HEK293T (cell line): ENCODE measurements around the gene IGSF21.

Source experiments
- CTCF ChIA-PET: fragments of 350-600 bp; formaldehyde crosslinking; extraction: SDS; loops from one replicate; lab custom pipeline; 2021; ENCODE audit warnings: antibody characterized with exemption, inconsistent platforms; lab: Yijun Ruan, JAX
- POLR2A ChIA-PET: fragments of 350-600 bp; formaldehyde crosslinking; extraction: SDS; loops from one replicate; lab custom pipeline; 2020; ENCODE audit warnings: antibody characterized with exemption, inconsistent platforms; lab: Yijun Ruan, JAX
- DNase-seq: peaks from one replicate; pipeline ENCODE4 v3.0.0; 2012; ENCODE audit warnings: mixed read lengths; ENCODE audit errors: extremely low spot score
- ARNT ChIP-seq: fragments of 450-650 bp; IDR thresholded peaks from 2 replicates; pipeline ENCODE4 v1.6.1; 2017; ENCODE audit warnings: mild to moderate bottlenecking
- BHLHE40 ChIP-seq: fragments of 450-650 bp; IDR thresholded peaks from 2 replicates; pipeline ENCODE4 v1.6.1; 2016; ENCODE audit warnings: mild to moderate bottlenecking, moderate library complexity, borderline replicate concordance
- CTBP1 ChIP-seq: fragments of 450-650 bp; IDR thresholded peaks from 2 replicates; pipeline ENCODE4 v1.6.1; 2016; ENCODE audit warnings: borderline replicate concordance
- ELF4 ChIP-seq: fragments of 450-650 bp; IDR thresholded peaks from 2 replicates; pipeline ENCODE4 v1.6.1; 2017; ENCODE audit warnings: antibody characterized with exemption
- FOXA1 ChIP-seq: fragments of 450-650 bp; IDR thresholded peaks from 2 replicates; pipeline ENCODE4 v1.6.1; 2016; ENCODE audit warnings: mild to moderate bottlenecking
- FOXK2 ChIP-seq: fragments of 450-650 bp; IDR thresholded peaks from 2 replicates; pipeline ENCODE4 v1.6.1; 2016; ENCODE audit warnings: mild to moderate bottlenecking
- FOXM1 ChIP-seq: fragments of 450-650 bp; IDR thresholded peaks from 2 replicates; pipeline ENCODE4 v1.6.1; 2017; ENCODE audit warnings: mild to moderate bottlenecking, borderline replicate concordance
- HDGF ChIP-seq: fragments of 450-650 bp; IDR thresholded peaks from 2 replicates; pipeline ENCODE4 v1.6.1; 2017; ENCODE audit warnings: antibody characterized with exemption, borderline replicate concordance
- L3MBTL2 ChIP-seq: fragments of 450-650 bp; conservative IDR thresholded peaks from 2 replicates; pipeline ENCODE4 v1.6.1; 2016; ENCODE audit warnings: mild to moderate bottlenecking
- LEF1 ChIP-seq: fragments of 450-650 bp; IDR thresholded peaks from 2 replicates; pipeline ENCODE4 v1.6.1; 2017; ENCODE audit warnings: mild to moderate bottlenecking, borderline replicate concordance
- NFRKB ChIP-seq: fragments of 450-650 bp; IDR thresholded peaks from 2 replicates; pipeline ENCODE4 v1.6.1; 2016; ENCODE audit warnings: mild to moderate bottlenecking, moderate library complexity
- SP1 ChIP-seq: fragments of 450-650 bp; IDR thresholded peaks from 2 replicates; pipeline ENCODE4 v1.6.1; 2017
- SUZ12 ChIP-seq: fragments of 450-650 bp; IDR thresholded peaks from 2 replicates; pipeline ENCODE4 v1.6.1; 2016; ENCODE audit warnings: mild to moderate bottlenecking
- TARDBP ChIP-seq: fragments of 450-650 bp; IDR thresholded peaks from 2 replicates; pipeline ENCODE4 v1.6.1; 2016
- ZNF384 ChIP-seq: fragments of 450-650 bp; IDR thresholded peaks from 2 replicates; pipeline ENCODE4 v1.6.1; 2016
- TF ChIP-seq, protein P1 (sequence below): fragments of 450-650 bp; IDR thresholded peaks from 2 replicates; pipeline ENCODE4 v1.6.1; 2016

IGSF21 gene

DNA sequence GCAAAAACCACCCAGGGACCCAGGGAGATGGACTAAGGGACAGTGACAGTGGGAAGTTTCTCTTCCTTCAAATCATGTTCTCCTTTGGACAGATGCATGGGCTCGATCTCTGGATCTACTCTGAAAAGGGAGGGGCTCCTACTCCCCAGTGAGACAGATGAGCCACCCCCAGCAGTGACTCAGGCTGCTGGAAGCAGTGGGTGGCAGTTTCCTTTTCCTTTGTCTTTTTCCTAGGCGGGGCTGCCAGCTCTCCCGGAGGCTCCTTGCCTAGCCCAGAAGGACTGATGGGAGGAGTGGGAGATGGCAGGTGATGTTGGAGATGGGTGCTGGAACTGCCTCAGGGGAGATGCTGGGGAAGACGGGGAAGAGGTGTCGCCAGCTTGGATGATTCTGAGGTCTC lies 41.0 kb upstream of the IGSF21 start:
- POLR2A ChIA-PET = no interaction called here
- no peak for DNase-seq
- TF ChIP-seq FOXK2 (no peak), NFRKB (no peak)
- CTCF ChIA-PET = no interaction called here

DNA sequence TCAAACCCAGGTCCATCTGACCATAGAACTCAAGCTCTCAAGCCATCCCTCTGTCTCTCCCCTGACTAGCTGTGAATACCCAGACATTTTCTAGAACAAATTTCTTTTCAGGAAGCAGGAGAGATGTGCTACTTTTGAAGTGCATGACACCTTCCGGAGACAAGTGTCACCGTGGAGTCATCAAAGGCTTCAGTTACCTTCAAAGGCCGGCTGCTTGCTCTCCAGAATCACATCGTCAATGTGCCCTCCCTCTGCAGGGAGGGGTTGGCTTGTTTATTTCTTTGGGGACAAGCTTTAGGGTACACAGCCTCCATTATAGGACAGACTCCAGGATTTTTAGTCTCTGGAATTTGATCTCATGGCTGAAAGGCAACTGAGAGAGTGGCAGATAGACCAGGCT lies 37.7 kb upstream of the IGSF21 start:
- DNase-seq = no peak
- CTCF ChIA-PET = no interaction called here
- POLR2A ChIA-PET = no interaction called here
- no peak for TF ChIP-seq SUZ12
- TF ChIP-seq BHLHE40 = no peak
- no peak for TF ChIP-seq NFRKB
- no peak for TF ChIP-seq LEF1
- no peak for TF ChIP-seq L3MBTL2
- TF ChIP-seq SP1 = no peak
- TF ChIP-seq TARDBP = no peak
- TF ChIP-seq HDGF = no peak
- TF ChIP-seq FOXA1 = no peak
- TF ChIP-seq ELF4 = no peak

DNA sequence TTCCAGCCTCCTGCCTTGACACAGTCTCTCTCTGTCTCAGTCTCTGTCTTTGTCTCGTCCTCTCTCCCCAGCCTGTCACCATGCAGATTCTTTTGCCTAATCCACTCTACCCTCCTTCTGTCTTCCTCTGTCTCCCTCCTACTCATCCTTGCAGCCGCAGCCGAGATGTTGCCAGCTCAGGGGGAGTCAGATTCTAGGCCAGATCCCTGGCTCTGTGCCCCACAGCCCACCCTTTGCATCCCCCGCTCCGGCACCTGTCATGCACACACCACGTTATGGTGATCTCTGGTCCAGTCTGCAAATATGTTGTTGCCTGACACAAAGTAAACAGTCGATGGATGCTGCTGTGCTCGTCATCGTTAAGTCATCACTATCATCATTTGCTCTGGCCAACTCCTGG lies 35.5 kb upstream of the IGSF21 start:
- CTCF ChIA-PET = no interaction called here
- no peak for TF ChIP-seq L3MBTL2
- TF ChIP-seq SP1 = no peak
- no peak for TF ChIP-seq ZNF384
- POLR2A ChIA-PET = no interaction called here
- DNase-seq = no peak

DNA sequence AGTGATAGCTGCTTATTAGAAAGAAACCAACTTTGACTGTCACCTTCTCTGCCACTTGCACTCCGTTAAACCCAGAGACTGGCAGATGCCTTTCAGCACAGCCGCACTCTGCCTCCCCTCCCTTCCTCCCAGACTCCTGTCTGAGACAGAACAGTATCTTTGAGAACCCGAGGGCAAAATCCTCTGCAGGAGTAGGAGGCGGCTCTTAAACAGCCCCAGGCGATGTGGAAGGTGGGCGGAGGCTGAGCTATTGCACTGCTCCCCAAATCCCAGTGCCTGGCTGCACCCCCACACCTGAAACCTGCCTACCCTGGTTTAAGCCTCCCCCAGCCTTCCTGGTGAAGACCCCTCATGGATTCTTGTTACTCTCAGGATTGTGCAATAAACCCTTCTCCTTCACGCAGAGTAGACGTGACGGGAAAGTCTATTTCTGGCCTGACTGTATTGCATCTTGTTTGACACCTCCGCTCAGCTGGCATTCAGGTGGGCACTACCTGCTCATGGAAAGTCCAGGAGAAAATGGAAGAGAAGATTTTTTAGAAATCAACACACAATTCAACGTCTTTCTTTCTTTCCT lies 34.4 kb upstream of the IGSF21 start:
- ChIA-PET CTCF (no interaction called here), POLR2A (no interaction called here)
- TF ChIP-seq, protein P1, sequence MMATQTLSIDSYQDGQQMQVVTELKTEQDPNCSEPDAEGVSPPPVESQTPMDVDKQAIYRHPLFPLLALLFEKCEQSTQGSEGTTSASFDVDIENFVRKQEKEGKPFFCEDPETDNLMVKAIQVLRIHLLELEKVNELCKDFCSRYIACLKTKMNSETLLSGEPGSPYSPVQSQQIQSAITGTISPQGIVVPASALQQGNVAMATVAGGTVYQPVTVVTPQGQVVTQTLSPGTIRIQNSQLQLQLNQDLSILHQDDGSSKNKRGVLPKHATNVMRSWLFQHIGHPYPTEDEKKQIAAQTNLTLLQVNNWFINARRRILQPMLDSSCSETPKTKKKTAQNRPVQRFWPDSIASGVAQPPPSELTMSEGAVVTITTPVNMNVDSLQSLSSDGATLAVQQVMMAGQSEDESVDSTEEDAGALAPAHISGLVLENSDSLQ = no peak
- no peak for TF ChIP-seq LEF1
- no peak for TF ChIP-seq TARDBP
- no peak for TF ChIP-seq SUZ12
- TF ChIP-seq L3MBTL2 = no peak
- TF ChIP-seq CTBP1 = no peak
- TF ChIP-seq NFRKB = no peak
- no peak for TF ChIP-seq ZNF384
- no peak for TF ChIP-seq ARNT
- no peak for TF ChIP-seq BHLHE40
- no peak for TF ChIP-seq SP1
- no peak for TF ChIP-seq ELF4
- TF ChIP-seq FOXM1 = no peak
- no peak for TF ChIP-seq FOXA1
- TF ChIP-seq FOXK2 = no peak
- TF ChIP-seq HDGF = no peak
- DNase-seq = no peak

DNA sequence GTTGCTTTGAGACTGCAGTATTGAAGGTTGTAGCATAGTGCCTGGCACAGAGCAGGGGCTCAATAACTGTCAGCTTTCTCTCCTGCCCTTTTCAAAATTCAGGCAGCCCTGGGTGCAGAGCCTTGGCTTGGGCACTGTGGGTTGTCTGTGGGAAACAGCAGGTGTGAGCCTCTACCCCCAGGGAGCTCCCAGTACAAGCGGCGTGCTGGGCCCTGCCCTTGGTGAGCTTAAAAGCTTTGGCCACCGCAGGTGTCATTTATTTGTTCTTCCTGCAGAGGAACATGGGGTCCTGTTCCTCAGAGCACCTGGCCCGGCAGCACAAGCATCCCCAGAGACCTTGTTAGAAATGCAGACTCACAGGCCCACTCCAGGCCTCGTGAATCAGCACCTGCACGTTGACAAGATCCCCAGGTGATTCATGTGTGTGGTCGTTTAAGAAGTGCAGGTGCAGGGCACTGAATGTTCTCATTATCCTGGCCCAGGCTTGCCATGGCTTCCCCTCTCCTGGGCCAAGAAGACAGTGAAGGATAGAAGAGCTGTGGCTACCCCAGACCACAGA lies 29.9 kb upstream of the IGSF21 start:
- POLR2A ChIA-PET = no interaction called here
- DNase-seq = no peak
- TF ChIP-seq CTBP1 = no peak
- TF ChIP-seq SUZ12 = no peak
- TF ChIP-seq ZNF384 = no peak
- no peak for TF ChIP-seq FOXA1
- no peak for TF ChIP-seq BHLHE40
- CTCF ChIA-PET = no interaction called here

DNA sequence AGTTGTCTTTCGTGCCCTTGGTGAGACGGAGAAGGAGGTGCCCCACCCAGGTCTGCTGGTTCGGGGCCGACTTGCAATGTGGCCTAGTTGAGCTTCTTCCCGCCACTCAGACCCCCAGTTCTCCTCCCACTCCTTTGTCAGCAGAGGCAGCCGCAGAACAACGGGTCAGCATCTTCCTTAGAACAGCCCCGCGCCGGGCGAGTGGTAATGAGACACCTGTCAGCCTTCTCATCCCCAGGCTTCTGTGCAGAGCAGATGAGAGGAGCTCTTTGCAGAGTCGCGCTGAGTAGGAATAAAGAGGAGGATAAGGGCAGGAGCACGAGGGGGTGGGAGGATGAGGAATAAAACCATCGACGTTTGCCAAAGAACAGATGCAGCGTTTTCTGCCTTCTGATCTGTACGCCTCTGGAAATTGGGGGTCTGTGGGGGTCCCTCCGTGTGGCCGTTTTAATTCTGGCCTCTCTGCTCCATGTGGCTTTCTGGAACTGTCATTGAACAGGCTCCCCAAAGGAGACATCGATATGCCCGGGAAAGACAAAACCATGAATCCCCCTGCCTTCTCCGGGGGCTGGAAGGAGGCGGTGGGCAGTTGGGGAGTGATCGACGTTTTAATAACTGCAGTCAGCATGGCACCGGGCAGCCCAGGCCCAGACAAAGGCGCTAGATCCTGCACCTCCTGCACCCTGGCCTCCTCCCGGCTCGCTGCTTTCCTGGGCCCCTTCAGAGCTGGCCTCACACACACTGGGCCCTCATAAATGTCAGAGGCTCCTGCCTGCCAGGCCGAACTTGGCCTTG lies 27.5 kb upstream of the IGSF21 start:
- TF ChIP-seq NFRKB = no peak
- TF ChIP-seq ZNF384 = no peak
- no peak for TF ChIP-seq L3MBTL2
- no peak for TF ChIP-seq BHLHE40
- TF ChIP-seq FOXA1 = no peak
- no peak for TF ChIP-seq HDGF
- TF ChIP-seq TARDBP = no peak
- TF ChIP-seq CTBP1 = no peak
- no peak for DNase-seq
- POLR2A ChIA-PET = no interaction called here
- CTCF ChIA-PET = interaction anchor here (0.8 kb wide), 1 partner anchor 12 kb away, joined by 5 read pairs; no protein-coding TSS in a partner anchor

DNA sequence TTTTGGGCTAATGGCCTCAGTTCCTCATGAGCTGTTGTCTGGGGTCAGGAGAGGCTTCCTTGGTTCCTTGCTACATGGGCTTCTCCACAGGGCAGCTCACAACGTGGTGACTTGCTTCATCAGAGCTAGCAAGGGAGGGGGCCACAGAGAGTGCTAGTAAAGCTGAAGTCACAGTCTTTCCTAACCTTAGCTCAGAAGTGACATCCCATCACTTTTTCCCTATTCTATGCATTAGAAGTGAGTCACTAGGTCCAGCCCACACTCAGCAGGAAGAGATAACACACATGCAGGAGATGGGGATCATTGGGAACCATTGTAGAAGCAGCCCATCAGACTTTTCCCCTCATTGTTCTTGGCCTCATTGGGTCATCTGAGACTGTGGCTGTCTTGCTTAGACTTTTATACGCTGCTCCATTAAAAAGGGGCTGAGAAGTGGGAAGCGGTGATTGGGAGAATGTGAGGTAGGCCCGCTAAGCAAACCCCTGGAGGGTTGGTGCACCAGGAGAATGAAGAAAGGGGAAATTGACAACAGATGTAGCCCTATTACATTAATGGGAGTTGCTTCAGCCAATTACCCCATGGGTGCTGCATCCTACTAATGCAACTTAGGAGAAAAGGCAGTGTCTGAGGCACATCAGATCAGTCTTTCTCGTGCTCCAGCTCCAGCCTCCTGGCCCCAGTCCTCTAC lies 22.1 kb upstream of the IGSF21 start:
- no peak for DNase-seq
- ChIA-PET POLR2A (no interaction called here), CTCF (interaction anchor here (1.6 kb wide), 1 partner anchor 14 kb away, joined by 3 read pairs; no protein-coding TSS in a partner anchor)
- TF ChIP-seq, protein P1 = no peak
- TF ChIP-seq ELF4 = no peak
- no peak for TF ChIP-seq SP1
- TF ChIP-seq LEF1 = no peak
- no peak for TF ChIP-seq TARDBP
- no peak for TF ChIP-seq FOXA1
- no peak for TF ChIP-seq ARNT
- no peak for TF ChIP-seq FOXM1
- no peak for TF ChIP-seq NFRKB
- TF ChIP-seq L3MBTL2 = no peak
- TF ChIP-seq FOXK2 = no peak
- TF ChIP-seq SUZ12 = no peak
- TF ChIP-seq HDGF = no peak
- TF ChIP-seq ZNF384 = no peak
- no peak for TF ChIP-seq BHLHE40
- no peak for TF ChIP-seq CTBP1
